Body of pancreas (tissue), 4 donors: ENCODE measurements around the gene PSMD13. TPM values are rescaled to one million over a fixed set of nuclear protein-coding genes. Genes with fewer than 3 reads are reported as not detected.

Source experiments
- ATAC-seq: fragments of 150-250 bp; one replicate; pipeline ENCODE4 v1.9.1; 2016
- DNase-seq, 4 donors: peaks; one replicate each; pipeline ENCODE4 v3.0.0-alpha.2; 2019
- H3K27ac ChIP-seq, 4 donors: fragments of 200-600 bp; sonication (generic); 1 replicate in 3 of 4; 2 replicates in 1 of 4; pipeline versions ENCODE4 v1.5.1 to v1.6.1; 2016 to 2019; ENCODE audit warnings: mild to moderate bottlenecking in 1 of 4, mixed read lengths in 1 of 4, moderate library complexity in 1 of 4
- H3K27me3 ChIP-seq, 2 donors: fragments of 200-600 bp; sonication (generic); one replicate each; pipeline ENCODE4 v1.6.0; 2016; ENCODE audit warnings: mild to moderate bottlenecking in 1 of 2
- H3K36me3 ChIP-seq, 2 donors: fragments of 200-600 bp; sonication (generic); replicated peaks in 1 of 2; 2 replicates each; pipeline ENCODE4 v1.5.1; 2016; ENCODE audit warnings: low read depth in 2 of 2; ENCODE audit not compliant: insufficient read depth in 1 of 2
- H3K4me1 ChIP-seq: fragments of 200-600 bp; sonication (generic); one replicate; pipeline ENCODE4 v1.6.0; 2016
- H3K4me3 ChIP-seq, 2 donors: fragments of 200-600 bp; sonication (generic); 1 replicate in 1 of 2; 2 replicates in 1 of 2; pipeline ENCODE4 v1.5.1; 2016 to 2019
- H3K9me3 ChIP-seq, 3 donors: fragments of 200-600 bp; sonication (generic); 1 replicate in 2 of 3; 2 replicates in 1 of 3; pipeline ENCODE4 v1.5.1; 2016
- POLR2A ChIP-seq, 3 donors: fragments of 450-650 bp; IDR thresholded peaks; one replicate each; pipeline ENCODE4 v1.6.1; 2016; ENCODE audit warnings: antibody characterized with exemption in 3 of 3, mild to moderate bottlenecking in 2 of 3
- WGBS, 2 donors: methylation state at CpG; one replicate each; pipeline ENCODE4 v1.1.5; 2017; 5-methylcytosine and 5-hydroxymethylcytosine counted together
- intact Hi-C: fragments of 100-400 bp; cut with DNase I; formaldehyde crosslinking; loops from one replicate; pipeline ENCODE4 v1.15.1; 2023
- total RNA-seq, 2 donors: library from RNA; depleted of rRNA; stranded (reverse); fragments of >200 nt; gene quantifications; one replicate each; pipeline ENCODE4 v1.1.0, GENCODE V29; 2016
- TF ChIP-seq, protein P1 (sequence below), 7 experiments: fragments of 450-650 bp in 4 of 7; fragments of 200-600 bp in 3 of 7; sonication (generic) in 3 of 7; IDR thresholded peaks; one replicate each; pipeline ENCODE4 v1.5.1; 2016 to 2019; ENCODE audit warnings: antibody characterized with exemption in 7 of 7

PSMD13 gene
- total RNA-seq, 2 donors from 2014 or later = 40.2 to 52.4 TPM

DNA sequence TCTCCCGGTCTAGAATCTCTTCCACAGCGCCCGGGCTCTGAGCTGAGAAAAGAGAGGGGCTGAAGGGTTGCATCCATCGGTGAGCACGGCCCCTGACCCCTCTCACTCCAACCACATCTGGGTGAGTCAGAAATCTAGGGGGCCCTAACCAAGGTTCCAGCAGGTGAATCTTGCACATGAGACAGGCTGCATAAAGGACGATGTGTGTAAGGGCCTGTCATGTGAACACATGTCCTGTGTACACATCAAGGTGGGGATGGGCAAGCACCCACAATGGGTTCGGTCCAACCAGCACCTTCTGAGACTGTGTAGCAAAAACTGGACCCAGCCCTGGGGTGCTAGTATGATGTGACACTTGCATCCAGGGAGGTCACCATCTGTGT lies 30.8 kb upstream of the PSMD13 start:
- ATAC-seq (no peak), DNase-seq (no peak)
- peaks cover 48% of the 10 kb centered on the region for H3K4me1 ChIP-seq

DNA sequence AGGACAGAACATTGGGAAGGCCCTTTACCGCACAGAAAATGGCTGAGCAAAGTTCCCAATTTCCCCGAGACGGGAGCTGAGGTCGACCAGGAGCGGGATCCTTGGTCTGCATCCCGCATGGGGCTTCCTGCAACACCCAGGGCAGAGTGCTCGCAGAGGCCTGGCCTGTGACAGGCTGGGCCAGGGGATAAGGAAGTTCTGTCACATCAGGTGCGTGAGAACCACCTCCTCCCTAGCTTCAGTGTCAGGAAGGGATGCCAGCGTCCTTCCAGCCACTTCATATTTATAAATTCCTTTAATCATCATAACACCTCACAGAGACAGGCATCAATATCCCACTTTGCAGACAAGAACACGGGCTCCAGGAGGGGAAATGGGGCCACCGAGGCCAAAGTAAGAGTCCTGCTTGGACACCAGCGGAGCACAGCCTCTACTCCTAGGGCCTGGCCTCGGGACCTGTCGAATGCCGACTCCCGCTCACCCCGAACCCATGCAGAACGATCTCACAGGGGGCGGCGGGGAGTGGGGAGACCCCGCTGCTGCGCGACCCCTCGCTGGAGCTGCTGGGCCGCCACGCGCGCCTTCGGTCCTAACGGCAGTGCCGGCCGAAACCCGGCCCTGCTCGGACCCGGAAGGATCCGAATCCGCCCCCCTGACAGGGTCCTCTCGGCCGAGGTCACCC lies 30.1 kb upstream of the PSMD13 start:
- intact Hi-C loops = no loop called here
- WGBS, 2 donors = 1% methylated on average over 12 to 39 of the region's 39 CpGs

More for the DNA sequence above, 30.8 kb upstream of the PSMD13 start:
- Histone ChIP-seq H3K27me3 (no peaks in the 10 kb centered on the region), H3K36me3 (peaks cover 0 to 13% of the 10 kb centered on the region in 2 donors), H3K4me3 (peak overlapping the region; percentile 87 to 97), H3K27ac (peak overlapping the region in 2 of 4 donors; percentile 88 to 98), H3K9me3 (no peaks in the 10 kb centered on the region)
- 42 to 55% methylated on average over 7 of the region's 7 CpGs for WGBS, 2 donors
- TF ChIP-seq POLR2A (IDR thresholded peaks at IDR 0.05) = no peak
- TF ChIP-seq, protein P1, sequence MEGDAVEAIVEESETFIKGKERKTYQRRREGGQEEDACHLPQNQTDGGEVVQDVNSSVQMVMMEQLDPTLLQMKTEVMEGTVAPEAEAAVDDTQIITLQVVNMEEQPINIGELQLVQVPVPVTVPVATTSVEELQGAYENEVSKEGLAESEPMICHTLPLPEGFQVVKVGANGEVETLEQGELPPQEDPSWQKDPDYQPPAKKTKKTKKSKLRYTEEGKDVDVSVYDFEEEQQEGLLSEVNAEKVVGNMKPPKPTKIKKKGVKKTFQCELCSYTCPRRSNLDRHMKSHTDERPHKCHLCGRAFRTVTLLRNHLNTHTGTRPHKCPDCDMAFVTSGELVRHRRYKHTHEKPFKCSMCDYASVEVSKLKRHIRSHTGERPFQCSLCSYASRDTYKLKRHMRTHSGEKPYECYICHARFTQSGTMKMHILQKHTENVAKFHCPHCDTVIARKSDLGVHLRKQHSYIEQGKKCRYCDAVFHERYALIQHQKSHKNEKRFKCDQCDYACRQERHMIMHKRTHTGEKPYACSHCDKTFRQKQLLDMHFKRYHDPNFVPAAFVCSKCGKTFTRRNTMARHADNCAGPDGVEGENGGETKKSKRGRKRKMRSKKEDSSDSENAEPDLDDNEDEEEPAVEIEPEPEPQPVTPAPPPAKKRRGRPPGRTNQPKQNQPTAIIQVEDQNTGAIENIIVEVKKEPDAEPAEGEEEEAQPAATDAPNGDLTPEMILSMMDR (IDR thresholded peaks at IDR 0.05) = no peak
- intact Hi-C loops = no loop called here

DNA sequence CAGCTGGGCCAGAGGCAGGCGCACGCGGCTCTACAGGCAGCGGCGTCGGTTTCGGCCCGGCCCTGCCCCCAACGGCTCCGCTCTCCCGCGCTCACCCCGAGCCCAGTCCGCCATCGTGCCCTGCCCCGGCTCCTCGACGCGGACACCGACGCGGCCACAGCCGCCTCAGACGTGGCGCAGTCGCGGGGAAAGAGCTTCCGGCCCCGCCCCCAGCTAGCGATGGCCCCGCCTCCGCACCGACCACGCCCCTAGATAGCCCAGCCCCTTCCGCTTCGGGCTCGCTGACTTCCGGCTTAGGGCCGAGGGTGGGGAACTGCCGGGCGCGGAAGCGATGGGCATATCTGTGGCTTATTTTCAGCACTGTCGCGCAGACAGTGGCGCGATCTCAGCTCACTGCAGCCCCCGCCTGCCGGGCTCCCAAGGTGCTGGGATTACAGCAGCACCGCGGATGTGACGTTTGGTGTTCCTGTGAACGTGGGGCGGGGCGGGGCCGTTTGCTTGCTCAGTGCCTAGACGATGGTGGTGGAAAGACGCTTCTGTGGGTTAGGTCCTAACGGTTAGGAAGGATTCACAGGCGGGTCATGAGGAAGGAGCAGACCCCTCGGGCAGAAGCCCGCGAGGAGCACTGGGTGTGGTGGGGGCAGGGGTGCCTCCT lies 29.4 kb upstream of the PSMD13 start, which contains the start of the genes BET1L and RIC8A:
Gene BET1L (minus strand): TSS at position 192 of the 655 bp plus-strand sequence. CDS start 78 bp downstream, at position 114.
Gene RIC8A (plus strand): TSS at position 501 of the 655 bp plus-strand sequence. CDS start 1,147 bp downstream, outside the sequence.
- DNase-seq (peak; percentile 95 to 98 (median 96)), ATAC-seq (peak; percentile 91)
- WGBS, 2 donors = 0% methylated on average over 62 of the region's 63 CpGs; no CpG with 5 or more reads in 1 of the 2 donors
- Histone ChIP-seq H3K4me3 (peak within 1 kb of the TSS; percentile 87 to 97), H3K9me3 (no peaks in the 10 kb centered on the region), H3K27me3 (no peaks in the 10 kb centered on the region), H3K4me1 (peaks cover 51% of the 10 kb centered on the region), H3K27ac (peak within 1 kb of the TSS; percentile 88 to 99 (median 98)), H3K36me3 (peaks cover 9 to 25% of the 10 kb centered on the region in 2 donors)
- intact Hi-C loops = no loop called here
- TF ChIP-seq POLR2A (IDR thresholded peaks at IDR 0.05) = peak; percentile 82 to 96 (median 91)
- TF ChIP-seq, protein P1 (IDR thresholded peaks at IDR 0.05) = no peak

More for the DNA sequence above, 30.1 kb upstream of the PSMD13 start:
- peaks cover 51% of the 10 kb centered on the region for H3K4me1 ChIP-seq
- TF ChIP-seq, protein P1 (IDR thresholded peaks at IDR 0.05) = no peak
- TF ChIP-seq POLR2A (IDR thresholded peaks at IDR 0.05) = no peak
- DNase-seq = peak; percentile 37 to 48 (median 40)
- no peaks in the 10 kb centered on the region for H3K27me3 ChIP-seq
- peak overlapping the region; percentile 88 to 99 (median 98) for H3K27ac ChIP-seq
- no peaks in the 10 kb centered on the region for H3K9me3 ChIP-seq
- peaks cover 2 to 18% of the 10 kb centered on the region in 2 donors for H3K36me3 ChIP-seq
- peak overlapping the region; percentile 87 to 97 for H3K4me3 ChIP-seq
- ATAC-seq = no peak

DNA sequence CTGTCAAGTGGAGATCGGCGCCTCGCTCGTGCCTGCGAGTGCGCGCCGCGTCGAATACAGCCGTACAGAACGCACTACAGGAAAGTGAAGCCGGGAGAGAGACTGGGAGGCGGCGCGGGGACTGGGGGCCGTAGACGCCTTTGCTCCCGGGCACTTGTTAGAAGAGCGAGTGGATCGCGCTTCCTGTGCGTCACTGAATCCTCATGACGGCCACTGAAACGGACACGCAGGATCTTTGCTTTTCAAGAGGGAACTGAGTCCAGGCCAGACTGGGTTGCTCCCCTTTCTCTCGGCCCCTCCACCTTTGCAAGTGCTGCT lies 29.0 kb upstream of the PSMD13 start:
- intact Hi-C loops = no loop called here
- 0 to 2% methylated on average over 4 to 27 of the region's 27 CpGs for WGBS, 2 donors
- peaks cover 11 to 28% of the 10 kb centered on the region in 2 donors for H3K36me3 ChIP-seq
- no peak for TF ChIP-seq POLR2A (IDR thresholded peaks at IDR 0.05)
- TF ChIP-seq, protein P1 (IDR thresholded peaks at IDR 0.05) = no peak
- peak in 1 of 4 donors; percentile 58 for DNase-seq
- ATAC-seq = peak; percentile 2
- no peaks in the 10 kb centered on the region for H3K27me3 ChIP-seq
- H3K4me3 ChIP-seq = peak overlapping the region; percentile 70 to 97
- H3K9me3 ChIP-seq = no peaks in the 10 kb centered on the region
- H3K27ac ChIP-seq = peak overlapping the region; percentile 88 to 99 (median 98)
- H3K4me1 ChIP-seq = peaks cover 51% of the 10 kb centered on the region
